Putamen (tissue), 1 donor: ENCODE results near the gene FAM107B.

ENCODE experiments used
- DNase-seq: peaks from one replicate; pipeline ENCODE4 v3.0.0-alpha.2; 2016; ENCODE audit warnings: low spot score

Gene FAM107B

DNA sequence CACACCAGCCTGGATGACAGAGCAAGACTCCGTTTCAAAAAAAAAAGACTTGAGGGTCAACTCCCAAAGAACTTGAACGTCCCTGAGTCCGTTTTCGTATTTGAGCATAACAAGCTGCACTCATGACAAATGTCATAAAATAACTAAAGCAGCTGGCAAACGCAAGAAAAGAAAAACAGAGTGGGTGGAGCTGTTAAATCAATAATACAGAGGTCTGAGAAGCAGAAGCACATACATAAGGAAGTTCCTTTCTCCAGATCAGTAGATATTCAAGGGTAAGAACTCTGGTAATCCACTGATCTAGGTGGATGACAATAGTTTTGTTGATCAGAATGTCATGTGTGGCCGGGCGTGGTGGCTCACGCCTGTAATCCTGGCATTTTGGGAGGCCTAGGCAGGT lies 150.1 kb downstream of the FAM107B start:
- DNase-seq: no peak

GRCh38 chr10:14623931-14624330 lies 150.8 kb downstream of the FAM107B start:
- no peak for DNase-seq

DNA sequence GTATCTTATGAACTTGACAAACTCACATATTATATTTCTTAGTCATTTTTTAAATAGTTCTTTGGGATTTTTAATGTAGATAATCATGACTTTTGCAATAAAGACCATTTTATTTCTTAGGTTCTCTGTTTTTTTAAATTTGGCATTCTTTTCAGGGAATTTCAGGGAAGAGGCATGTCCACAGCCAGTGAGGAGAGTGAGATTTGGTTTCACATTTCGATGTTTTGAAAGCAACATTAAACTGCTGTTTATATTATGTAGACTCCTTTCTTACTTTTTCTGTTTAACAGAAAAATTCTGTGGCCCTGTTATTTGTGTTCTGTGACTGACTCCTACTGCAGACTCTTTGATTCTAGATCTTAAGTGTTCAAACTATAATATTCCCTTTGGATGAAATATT lies 153.7 kb downstream of the FAM107B start:
- DNase-seq: no peak

DNA sequence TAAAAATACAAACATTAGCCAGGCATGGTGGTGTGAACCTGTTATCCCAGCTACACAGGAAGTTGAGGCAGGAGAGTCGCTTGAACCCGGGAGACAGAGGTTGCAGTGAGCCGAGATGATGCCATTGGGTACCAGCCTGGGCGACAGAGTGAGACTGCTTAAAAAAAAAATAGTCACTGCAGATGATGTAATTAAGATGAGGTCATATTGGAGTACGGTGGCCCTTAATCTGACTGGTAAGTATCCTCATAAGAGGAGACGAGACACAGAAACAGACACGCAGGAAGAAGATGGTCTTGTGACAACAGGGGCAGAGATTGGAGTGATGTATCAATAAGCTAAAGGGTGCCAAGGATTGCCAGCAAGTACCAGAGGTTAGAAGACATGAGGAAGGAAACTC lies 156.0 kb downstream of the FAM107B start:
- DNase-seq: no peak

- DNase-seq: no peak
These were observed 156.8 kb downstream of the FAM107B start for GRCh38 chr10:14617852-14618251.

GRCh38 chr10:14616955-14617730 lies 157.6 kb downstream of the FAM107B start:
- DNase-seq: no peak

DNA sequence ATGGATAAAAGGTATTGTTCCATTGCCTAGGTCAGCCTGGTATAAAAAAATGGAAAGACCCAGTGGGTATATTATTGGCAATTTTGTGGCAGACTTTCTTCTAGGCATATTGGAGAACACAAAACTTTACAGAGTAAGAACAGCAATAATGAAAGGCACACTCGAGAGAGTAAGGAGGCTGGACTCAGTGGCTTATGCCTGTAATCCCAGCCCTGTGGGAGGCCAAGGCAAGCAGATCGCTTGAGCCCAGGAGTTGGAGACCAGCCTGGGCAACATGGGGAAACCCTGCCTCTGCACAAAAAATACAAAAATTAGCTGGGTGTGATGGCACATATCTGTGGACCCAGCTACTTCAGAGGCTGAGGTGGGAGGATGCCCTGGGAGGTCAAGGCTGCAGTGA lies 158.2 kb downstream of the FAM107B start:
- no peak for DNase-seq

DNA sequence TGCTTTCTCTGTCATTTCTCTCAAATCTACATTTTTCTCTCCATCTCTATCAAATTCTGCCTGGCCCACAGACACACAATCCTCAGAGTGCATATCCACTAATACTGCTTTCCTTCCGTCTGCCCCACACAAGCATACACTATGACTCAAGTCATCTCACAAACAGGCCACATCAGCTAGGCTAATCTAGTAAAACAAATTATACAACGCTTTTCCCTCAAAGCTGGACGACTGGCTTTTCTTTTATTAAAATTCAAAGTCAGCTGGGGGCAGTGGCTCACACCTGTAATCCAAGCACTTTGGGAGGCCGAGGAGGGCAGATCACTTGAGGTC lies 161.1 kb downstream of the FAM107B start:
- DNase-seq: no peak

DNA sequence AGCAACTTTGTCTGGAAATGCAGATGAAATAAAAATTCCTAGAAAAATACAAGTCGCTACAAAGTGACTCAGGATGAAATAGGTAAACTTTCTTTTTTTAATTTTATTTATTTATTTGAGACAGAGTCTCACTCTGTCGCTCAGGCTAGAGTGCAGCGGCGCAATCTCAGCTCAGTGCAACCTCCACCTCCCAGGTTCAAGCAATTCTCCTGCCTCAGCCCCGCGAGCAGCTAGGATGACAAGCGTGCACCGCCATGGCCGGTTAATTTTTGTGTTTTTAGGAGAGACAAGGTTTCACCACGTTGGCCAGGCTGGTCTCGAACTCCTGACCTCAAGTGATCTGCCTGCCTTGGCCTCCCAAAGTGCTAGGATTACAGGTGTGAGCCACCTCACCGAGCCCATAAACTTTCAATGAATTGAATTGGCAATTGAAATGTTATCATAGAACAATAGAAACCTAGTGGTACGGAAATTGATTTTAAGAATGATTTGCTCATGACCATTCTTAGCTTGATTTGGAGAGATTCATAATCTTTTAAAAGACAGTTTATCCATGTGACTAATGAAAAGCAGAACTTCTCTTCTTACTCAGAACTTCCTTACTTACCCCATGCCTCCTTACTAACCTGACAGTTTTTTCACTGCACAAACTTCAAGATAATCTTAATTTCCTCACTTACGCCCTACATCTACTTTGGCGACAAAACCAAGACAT lies 161.7 kb downstream of the FAM107B start:
- DNase-seq: no peak

GRCh38 chr10:14611968-14612693 lies 162.6 kb downstream of the FAM107B start:
- no peak for DNase-seq

GRCh38 chr10:14609178-14609577 lies 165.5 kb downstream of the FAM107B start:
- DNase-seq: no peak

GRCh38 chr10:14608381-14609001 lies 166.2 kb downstream of the FAM107B start:
- no peak for DNase-seq

GRCh38 chr10:14606633-14607032 lies 168.1 kb downstream of the FAM107B start:
- no peak for DNase-seq

GRCh38 chr10:14605231-14605925 lies 169.3 kb downstream of the FAM107B start:
- no peak for DNase-seq

DNA sequence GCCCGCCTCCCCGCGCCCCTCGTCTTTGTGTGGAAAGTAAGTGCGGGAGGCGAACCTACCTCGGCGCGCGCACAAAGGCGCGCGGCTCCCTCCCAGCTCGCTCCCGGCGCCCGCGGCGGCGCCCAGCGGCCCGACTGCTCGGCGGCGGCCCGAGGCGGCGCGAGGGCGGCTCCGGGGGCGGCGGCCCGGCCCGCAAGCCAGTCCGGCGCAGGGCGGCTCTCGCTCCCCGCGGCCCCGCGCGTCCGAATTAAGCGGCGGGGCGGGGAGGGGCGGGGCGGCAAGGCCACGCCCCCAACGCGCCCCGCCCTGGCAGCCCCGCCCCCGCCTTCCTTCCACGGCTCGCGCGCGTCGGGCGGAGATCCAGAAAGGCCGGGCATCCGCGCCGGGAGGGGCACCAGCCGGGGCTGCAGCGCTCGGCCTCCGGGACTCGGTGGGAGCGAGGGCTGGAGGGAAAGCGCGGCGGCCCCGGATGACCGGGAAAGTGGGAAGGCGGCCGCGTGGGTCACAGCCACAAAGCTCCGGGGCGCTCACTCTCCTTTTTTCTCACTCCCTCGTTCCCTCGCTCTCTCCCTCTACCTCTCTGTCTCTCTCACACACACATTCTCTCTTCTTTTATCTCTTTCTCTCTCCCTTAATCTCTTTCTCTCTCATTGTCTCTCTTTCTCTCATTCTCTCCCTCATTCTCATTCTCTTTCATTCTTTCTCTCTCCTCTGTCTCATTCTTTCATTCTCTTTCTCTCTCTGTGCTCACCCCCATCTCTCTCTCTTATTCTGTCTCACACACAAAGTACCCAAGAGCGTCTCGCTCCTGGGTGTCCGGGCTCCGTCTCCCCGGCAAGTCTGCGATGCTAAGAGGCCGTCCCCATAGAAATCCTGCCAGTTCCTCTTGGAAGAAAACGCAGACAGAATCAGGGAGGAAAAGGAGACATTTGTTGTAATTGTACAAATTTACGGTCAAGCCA lies 170.2 kb downstream of the FAM107B start:
- peak; percentile 89 for DNase-seq

- no peak for DNase-seq
These were observed 171.1 kb downstream of the FAM107B start for GRCh38 chr10:14603534-14604102.

DNA sequence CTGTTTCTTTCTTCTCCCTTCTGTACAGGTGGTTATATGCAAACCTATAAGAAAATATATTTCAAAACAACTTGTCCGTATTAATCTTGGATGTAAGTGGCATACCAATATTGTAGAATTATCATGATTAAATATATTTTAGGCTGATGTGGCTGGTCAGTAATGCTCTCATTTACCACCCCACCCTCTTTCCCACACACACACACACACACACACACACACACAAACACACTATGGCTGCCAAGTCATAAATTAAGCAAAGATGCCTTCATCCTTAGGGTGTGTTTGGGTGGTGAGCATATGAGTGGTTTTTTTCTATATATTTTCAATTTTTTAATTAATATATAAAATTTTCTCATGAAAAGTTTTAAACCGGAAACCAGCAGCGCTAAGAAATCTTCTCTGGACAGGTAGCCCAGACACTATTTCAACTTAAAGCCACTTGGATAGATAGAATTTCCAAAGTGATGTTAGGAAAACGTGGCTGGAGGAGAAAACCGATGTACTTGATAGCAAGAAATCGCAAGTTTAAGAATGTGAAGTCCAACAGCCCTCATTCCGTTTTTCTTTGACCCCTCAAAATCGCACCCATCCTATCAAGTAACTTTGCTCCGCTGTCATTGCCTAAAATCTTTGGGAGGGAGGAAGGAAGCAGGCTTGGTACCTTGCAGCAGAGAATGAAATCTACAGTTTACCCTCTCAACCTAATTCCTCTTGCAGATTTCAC lies 171.7 kb downstream of the FAM107B start:
- DNase-seq: no peak

GRCh38 chr10:14601872-14602725 lies 172.6 kb downstream of the FAM107B start:
- no peak for DNase-seq

DNA sequence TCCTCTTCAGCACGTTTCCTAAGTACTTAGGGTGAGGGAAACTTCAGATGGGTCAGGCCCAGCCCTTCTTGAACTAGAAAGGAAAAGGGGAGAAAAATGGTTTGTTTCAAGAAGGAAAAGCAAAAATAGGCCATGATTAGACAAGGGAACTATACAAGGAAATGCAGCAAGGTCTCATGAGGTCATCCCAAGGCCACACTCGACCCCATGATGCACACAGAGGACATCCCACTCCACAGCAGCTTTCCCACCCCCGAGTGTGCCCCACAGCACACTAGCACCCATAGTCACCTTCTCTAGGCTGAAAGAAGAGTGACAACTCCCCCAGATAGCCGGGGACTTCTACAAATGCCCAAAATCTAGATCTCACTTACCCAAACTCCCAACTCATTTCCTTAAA lies 173.4 kb downstream of the FAM107B start:
- no peak for DNase-seq
